HG03520 (cell line): ENCODE results near the gene FAM83G.
"Not testable (repeated sequence)": the region's sequence is repeated elsewhere in the genome, so short reads cannot be mapped to it uniquely, and the experiment has no call there.

ENCODE experiments used
- ATAC-seq: cut with Tn5 transposase; IDR thresholded peaks from one replicate; pipeline ENCODE4 v1.9.1; 2021; ENCODE audit warnings: mild to moderate bottlenecking, moderate library complexity; ENCODE audit not compliant: unreplicated experiment

Gene FAM83G

DNA sequence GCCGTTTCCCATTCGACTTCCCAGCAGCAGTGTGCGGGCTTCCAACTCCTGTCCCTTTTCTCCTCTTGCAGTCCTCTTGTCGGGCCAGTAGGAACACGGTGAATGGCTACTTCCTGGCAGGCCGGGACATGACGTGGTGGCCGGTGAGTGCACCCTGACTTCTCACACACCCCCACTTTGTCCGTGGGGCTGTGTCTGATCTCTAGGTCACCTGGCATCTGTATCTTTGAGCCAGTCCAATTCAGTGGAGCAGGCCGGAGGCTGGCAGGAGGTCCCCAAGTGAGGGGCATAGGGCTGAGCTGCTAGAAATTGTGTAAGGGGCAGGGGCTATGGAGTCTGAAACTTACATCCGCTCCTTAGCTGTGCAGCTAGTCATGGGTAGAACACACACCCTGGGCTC lies 46.0 kb downstream of the FAM83G start:
- ATAC-seq = no peak

DNA sequence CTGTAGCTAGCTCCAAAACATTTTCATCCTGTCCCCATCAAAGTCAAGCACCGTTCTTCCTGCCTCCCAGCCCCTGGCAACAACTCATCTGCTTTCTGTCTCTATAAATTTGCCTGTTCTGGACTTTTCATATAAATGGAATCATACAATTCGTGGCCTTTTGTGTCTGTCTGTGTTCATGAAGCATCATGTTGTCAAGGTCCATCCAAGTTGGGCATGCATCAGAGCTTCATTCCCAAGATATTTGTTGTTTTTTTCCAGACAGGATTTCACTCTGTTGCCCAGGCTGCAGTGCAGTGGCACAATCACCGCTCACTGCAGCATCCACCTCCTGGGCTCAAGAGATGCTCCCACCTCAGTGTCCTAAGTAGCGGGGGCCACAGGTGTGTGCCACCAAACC lies 46.7 kb downstream of the FAM83G start:
- ATAC-seq = no peak

DNA sequence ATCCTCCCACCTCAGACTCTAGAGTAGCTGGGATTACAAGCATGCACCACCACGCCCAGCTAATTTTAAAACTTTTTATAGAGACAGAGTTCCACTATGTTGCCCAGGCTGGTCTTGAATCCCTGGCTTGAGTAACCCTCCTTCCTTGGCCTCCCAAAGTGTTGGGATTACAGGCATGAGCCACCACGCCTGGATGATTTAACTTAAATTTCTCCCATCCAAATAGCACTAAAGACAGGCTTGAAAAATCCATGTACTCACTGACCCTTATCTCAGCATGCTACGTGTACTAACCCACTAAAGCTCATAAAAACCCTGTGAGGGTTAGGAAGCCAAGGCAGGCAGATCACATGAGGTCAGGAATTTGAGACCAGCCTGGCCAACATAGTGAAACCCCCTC lies 48.0 kb downstream of the FAM83G start:
- no peak for ATAC-seq

DNA sequence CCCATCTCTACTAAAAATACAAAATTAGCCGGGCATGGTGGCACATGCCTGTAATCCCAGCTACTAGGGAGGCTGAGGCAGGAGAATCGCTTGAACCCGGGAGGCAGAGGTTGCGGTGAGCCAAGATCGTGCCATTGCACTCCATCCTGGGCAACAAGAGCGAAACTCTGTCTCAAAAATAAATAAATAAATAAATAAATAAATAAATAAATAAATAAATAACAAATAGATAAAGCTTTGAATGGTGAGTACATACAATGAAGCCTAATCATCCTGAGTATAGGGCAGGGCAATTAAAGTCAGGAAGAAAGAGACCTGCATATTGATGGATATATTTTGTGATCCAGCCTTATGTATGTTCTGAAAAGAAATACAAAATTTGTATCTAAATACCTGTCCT lies 48.5 kb downstream of the FAM83G start:
- ATAC-seq = not testable (repeated sequence)

DNA sequence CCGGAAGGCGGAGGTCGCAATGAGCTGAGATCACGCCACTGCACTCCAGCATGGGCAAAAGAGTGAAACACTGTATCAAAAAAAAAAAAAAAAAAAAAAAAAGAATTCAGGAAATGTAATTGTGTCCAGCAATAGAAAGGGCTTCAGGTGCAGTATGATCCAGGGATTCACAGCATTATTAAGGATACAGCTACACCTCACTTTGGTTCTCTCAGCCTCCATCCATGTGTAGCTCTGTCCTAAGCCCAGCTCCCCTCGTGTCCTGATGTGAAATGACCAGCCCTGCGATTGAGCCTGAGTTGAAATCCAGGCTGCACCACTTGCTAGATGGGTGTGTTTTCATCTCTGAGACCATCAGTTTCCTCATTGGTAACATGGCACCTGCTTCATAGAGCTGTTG lies 49.6 kb downstream of the FAM83G start:
- ATAC-seq = no peak

DNA sequence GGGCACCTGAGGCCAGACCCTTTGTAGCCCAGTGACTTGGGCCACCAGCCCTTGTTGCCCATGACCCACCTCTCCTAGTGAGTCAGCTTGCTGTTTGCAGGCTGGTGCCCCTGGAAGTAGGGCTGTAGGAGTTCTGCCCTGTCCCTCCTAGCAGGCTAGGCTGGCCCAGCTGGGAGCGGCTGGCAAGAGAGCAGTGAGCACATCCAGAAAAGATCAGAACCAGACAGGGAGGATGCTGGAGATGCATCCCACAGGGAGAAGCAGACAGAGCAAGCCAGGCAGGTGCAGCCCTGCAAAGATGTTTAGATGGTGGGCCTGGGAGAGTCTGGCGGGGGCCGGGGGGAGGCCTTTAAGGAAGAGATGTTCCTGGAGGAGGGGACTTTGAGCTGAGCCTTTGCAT lies 50.2 kb downstream of the FAM83G start:
- no peak for ATAC-seq

DNA sequence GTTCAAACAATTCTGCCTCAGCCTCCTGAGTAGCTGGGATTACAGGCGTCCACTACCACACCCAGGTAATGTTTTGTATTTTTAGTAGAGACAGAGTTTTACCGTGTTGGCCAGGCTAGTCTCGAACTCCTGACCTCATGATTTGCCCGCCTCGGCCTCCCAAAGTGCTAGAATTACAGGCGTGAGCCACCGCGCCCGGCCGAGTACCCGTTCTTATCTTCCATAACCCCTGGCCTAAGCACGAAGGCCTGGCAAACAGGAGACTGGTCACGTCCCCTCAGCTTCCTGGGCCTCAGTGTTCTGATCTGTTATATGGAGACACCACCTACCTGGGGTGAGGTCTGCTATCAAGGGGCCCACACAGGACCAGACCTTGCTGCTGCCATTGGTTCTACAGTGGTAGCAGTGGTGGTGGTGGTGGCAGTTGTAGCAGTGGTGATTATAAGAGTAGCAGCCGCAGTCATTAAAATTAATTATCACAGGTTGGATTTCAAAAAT lies 51.3 kb downstream of the FAM83G start:
- ATAC-seq = no peak

DNA sequence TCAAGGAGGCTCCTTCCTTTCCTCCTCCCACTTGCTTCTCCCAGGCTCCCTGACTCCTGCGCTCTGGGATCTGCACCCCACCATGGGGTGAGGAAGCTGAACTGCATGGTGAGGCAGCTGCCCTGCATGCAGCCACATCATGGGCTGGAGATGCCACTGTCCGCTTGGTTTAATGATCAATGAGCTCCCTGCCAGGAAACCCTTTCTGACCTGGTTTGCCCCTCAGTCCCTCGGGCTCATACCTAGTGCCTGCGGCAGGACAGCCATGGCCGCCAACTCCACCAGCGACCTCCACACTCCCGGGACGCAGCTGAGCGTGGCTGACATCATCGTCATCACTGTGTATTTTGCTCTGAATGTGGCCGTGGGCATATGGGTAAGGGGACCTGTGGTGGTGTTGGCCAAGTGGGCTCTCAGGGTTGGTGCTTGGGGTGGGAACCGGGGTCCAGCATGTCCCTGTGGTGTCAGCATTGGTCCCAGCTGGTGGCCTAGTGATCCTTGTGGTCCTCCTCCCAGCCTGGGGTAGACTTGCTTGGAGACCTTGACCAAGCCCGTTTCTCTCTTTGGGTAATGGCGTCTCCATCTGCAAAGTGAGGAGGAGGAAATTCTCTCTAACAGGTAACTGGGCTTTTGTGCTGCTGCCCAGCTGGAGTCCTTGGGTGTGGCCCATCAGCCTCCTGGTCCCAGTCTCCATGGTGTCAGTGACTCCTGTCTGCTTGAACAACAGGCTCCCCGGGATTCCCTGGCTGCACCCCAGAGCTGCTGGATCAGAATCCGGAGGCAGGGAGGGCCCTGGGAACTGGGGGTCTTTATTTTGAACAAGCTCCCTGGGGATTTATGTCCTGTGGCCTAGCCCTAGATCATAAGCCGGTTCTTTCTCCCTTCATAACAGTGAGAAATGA lies 52.4 kb downstream of the FAM83G start, which contains the start of gene SLC5A10:
Gene SLC5A10, plus strand, starts transcription at position 225 of the 902 bp plus-strand sequence. Its CDS starts 41 bp downstream, at position 266.
- ATAC-seq = no peak

DNA sequence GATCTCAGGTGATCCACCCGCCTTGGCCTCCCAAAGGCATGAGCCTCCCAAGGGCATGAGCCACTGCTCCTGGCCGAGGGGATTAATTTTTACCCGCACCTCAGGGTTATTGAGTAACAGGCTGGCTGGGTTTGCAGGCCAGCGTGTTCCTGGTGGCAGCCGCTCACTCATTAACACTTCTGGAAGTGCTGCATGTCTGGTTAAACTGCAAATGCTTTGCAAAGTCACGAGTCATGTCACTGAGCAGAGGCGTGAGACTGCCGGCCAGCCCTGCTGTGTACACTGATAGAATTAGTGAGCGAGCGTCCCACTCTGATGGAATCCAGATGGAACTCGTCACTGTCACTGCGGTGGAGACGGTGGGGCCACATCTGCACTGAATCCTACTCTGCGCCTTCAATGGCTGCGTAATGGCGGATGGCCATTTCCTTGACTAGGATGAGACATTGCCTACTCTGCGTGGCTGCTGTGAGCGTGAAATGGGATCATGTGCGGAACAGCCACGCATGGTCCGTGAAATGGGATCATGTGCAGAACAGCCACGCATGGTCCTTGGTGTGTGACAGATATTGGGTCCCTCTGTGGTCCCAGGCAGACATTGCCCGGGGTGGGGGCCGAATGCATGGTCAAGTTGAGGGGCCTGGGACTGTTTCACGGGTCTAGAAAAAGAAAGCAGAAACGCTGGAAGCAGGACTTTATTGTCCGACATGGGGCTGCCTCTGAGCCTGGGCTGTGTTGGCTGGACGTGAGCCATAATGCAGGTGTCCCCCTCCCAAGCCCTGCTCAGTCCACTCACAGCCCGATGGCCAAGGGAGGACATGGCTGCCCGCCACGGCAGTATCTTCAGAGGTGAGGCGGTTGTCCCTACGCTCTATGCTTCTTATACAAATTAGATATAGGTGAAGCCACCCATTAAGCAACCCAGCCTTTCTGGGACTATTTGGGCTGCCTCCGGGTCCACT lies 53.3 kb downstream of the FAM83G start:
- ATAC-seq = no peak

DNA sequence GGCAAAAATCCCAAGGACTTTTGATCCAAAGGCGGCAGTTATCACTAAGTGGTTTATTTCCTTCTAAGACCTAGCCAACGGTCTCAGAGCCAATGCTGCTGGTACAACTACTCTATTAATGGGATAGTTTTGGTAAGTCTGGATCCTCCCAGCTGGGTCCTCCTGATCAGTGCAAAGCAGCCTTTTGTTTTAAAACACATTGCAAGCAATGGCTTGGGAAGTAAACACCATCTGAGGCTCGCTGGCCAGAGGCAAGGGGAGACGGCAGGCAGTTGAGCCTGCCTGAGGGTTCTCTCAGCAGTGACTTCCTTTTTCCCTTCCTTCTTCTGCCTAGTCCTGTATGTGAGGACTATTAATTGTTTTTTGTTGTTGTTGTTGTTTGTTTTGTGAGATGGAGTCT lies 54.2 kb downstream of the FAM83G start:
- ATAC-seq = no peak

DNA sequence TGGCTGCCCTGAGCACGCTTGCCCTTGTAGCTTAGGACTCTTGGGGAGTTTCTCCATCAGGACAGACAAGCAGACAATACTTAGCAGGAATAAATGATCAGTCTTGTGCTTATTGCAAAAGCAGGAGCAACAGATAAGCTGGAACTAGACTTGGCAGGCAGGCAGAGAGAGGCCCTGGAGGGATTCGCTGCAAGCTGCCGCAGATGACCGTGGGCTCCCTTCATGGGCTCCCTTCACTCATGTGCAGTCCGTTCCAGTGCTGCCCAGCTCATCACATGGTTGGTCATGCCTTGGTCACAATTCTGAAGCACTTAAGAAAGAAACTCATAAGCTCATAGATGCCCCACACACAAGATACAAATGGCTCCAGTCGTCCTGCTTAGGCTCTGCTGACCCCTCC lies 55.0 kb downstream of the FAM83G start:
- ATAC-seq = no peak

DNA sequence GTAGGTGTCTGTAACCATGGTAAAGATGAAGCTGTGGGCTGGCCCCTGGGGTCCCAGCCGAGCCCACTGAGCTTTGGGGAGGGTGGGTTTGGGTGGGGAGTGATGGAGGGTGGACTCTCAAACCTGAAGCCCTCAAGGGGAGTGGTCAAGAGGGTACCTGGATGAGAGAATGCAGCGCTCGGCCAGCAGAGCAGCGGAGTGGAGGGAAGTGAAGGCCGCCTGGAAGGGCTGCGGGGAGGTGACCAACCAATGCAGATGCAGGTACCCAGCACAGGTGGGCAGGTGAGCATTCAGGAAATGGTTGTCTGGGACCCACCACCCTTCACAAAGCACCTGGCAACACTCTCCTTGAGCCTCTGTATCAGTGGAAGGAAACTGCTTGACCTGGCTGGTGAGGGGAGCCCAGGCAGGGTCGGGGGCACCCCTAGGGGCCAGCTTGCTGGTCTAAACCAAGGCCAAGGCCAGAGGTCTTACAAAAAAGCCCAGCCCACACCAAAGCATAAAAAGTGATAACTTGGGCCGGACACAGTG lies 56.0 kb downstream of the FAM83G start:
- no peak for ATAC-seq

DNA sequence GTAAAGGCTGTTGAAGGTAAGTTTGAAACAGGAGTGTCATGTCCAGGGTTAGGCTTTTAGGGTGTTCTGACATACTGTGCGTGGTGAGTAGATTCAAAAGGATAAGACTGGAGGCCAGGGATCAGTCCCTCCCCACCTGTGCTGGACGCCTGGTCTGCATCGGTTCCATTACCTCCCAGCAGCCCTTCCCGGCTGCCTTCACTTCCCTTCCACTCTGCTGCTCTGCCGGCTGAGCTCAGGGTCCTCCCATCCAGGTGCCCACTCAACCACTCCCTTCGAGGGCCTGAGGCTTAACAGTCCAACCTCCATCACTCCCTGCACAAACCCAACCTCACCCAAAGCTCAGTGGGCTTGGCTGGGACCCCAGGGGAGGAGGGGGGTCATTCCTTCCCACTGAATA lies 56.7 kb downstream of the FAM83G start:
- ATAC-seq = no peak

DNA sequence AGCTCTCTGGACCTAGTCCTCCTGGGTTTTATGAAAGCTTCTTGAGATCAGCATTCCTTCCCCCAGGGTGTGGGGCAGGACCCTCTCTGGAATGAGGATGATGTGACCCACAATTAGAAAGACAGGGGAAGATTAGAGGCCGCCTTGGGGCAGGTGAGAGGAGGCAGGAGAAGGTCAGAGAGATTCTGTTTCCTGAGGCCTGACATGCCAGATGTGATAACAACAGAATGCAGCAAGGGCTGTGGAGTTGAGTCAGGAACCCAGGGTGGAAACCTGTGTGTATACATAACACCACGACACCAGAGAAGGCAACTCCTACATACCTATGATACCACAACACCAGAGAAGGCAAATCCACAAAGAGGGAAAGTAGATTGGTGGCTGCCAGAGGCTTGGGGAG lies 58.0 kb downstream of the FAM83G start:
- ATAC-seq = no peak

DNA sequence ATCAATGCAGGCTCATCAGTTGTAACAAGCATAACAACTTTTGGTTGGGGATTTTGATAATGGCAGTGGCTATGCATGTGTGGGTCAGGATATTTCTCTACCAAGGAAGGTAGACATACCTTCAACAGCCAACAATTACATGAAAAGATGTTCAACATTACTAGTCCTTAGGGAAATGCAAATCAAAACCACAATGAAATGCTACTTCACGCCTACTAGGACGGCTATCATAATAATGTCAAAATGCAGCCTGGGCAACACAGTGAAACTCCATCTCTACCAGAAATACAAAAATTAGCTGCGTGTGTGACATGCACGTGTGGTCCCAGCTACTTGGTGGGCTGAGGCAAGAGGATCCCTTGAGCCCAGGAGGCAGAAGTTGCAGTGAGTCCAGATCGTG lies 59.9 kb downstream of the FAM83G start:
- no peak for ATAC-seq

DNA sequence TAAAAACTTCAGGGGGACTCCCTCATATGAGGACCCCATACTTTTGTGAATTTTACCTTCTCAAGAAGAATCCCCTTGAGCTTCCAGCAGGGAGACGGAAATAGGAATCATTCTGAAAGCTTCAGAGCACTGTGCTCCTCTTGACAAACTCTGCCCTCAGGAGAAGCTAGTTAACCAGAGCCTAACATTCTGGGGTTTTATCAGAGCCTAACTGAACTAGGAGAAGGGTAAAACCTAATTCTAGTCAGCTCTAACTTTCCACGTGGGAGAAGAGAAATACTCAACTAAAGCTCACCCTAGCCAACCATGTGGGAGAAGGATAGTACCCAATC lies 65.9 kb downstream of the FAM83G start:
- ATAC-seq = no peak

DNA sequence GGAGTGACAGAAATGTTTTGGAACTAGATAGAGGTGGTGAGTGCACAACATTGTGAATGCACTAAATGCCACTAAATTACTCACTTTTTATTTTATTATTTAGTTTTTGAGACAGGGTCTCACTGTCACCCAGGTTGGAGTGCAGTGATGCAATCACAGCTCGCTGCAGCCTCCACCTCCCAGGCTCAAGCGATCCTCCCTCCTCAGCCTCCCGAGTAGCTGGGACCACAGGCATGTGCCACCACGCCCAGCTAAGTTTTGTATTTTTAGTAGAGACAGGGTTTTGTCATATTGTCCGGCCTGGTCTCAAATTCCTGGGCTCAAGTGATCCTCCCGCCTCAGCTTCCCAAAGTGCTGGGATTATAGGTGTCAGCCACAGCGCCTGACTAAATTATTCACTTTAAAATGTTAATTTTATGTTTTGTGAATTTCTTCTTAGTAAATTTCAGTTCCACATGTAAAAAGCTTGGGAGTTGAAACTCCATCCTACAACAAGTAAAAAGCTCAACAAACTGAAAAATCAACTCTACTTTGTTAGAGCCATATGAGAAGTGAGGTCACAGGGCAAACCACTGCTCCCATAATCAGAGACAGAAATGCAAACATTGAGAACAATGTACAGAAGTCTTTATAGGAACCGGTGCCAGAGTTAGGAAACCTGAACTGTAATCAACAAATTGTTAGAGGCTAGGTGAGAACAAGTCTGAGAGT lies 66.4 kb downstream of the FAM83G start:
- ATAC-seq = no peak

DNA sequence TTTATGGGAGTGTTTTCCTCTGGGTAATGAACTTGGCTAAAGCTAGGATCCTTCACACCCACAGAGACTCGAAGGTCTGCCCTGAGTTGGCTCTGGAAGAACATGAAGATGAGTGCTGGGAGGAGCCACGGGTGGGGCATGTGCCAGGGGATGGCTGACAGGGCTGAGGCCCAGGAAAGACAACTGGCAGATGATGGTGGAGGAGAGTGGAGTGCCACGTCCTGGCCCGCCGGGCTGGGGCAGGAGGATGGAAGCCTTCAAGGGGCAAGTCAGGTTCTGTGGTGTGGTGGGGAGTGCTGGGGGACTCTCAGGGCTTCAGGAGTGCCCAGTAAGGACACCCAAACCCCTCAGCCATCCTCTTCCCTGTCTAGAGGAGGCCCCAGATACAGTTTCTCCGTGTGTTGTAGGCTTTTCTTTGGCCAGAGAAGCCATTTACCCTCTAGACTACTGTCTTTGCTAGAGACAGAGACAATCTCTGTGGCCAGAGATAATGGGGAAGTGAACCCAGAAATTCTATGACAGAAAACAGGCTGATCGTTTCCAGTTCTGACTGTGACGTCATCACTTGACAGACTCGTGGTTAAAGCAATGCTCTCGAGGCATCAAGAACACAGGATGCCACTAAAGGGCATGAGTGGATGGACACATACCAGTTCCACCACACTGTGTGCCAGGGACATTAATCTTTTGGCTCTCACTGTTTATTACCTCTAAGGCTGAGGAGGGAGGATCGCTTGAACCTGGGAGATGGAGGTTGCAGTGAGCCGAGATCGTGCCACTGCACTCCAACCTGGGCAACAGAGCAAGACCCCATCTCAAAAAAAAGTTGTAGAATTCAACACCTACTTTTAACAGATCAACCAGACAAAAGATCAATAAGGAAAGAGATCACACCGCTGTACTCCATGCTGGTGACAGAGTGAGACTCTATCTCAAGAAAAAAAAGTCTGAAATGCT lies 71.2 kb downstream of the FAM83G start:
- no peak for ATAC-seq

DNA sequence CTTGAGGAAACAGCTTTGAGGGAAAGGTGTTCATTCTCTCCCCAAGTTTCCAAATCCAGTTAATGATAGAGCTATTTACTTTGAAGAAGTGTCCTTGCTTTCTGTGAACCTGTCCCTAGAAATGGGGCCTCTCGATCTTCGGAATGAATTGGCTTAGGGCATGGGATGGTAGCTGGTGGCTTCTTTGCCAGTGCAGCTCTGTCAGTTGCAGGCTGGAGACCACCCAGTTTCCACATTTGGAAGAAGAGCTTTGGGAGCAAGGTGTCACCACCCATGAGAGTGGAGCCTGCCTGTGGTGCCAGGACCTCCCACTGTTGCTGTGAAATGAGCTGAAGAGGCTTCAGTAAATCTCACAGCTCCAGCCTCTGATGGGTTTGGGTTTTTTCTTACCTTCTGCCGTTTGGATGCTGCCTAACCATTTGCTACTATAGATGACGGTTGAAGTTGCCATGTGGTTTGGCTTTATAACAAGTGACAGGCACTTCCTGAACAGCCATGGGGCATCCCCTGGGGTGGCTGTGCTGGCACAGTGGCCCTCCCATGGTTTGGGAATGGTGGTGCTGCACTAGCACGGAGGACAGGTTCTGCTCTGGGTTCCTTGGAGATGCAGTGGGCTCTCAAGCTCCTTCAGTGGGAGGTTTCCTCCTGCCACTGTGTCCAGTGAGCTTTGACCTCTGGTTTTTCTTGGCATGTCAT lies 72.1 kb downstream of the FAM83G start:
- ATAC-seq = no peak
